GM13977 (cell line): ENCODE measurements around the gene SMIM7.
"Not testable (repeated sequence)": the region's sequence is repeated elsewhere in the genome, so short reads cannot be mapped to it uniquely, and the experiment has no call there.

Experiments
- DNase-seq: peaks from one replicate; pipeline ENCODE4 v3.0.0; 2012; ENCODE audit warnings: low spot score
- CTCF ChIP-seq: IDR thresholded peaks from 2 replicates; pipeline ENCODE4 v1.5.1; 2012; ENCODE audit warnings: mild to moderate bottlenecking, control low read depth; ENCODE audit not compliant: insufficient read depth; ENCODE audit errors: extremely low read depth, missing control alignments
- in situ Hi-C: fragments of 300-500 bp; cut with MboI; formaldehyde crosslinking; loops from one replicate; pipeline ENCODE4 v1.12.0; 2022; ENCODE audit warnings: low sequenced_read_pairs, low pct_unique_long_range_greater_than_20kb, mixed read lengths, inconsistent platforms; ENCODE audit not compliant: unreplicated experiment

The SMIM7 gene

DNA sequence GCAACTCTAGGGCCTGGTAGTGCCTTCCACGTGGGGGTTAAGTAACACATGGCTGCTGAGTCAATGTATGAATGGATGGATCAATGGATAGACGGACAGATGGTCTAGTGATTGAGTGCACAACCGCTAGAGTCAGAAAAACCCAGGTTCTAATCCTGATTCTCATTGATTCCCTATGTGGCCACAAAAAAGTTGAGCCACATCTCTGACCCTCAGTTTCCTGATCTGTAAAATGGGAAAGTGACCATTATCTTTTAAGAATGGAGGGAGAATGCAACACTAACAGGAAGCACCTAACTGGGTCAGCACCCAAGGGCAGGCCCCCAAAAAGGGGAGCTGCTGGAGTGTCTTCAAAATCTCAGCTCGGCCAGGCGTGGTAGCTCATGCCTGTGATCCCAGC is 2.6 kb downstream of the SMIM7 start:
- no peak for DNase-seq
- in situ Hi-C loops: no loop called here
- TF ChIP-seq CTCF: no peak

DNA sequence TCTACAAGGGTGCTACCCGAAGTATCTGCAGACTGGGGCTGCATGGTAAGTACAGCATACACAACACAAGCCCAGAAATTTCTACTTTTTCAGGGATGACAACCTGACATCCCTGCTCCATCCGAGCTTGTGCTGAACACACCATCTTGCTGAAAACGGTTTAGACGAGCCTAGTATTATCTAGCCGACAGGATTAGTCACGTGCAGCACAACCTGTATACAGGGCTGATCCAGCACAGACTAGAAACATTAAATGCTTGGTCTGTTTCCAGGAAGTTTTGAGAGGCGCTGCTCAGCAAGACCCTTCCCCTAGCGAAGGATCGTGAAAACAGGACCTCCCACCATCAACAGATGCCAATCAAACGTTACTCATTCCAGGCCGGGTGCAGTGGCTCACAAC is 4.2 kb downstream of the SMIM7 start:
- in situ Hi-C loops: no loop called here
- TF ChIP-seq CTCF: no peak

GRCh38 chr19:16654627-16655026 is 5.3 kb downstream of the SMIM7 start:
- TF ChIP-seq CTCF: no peak
- in situ Hi-C loops: no loop called here
- DNase-seq: no peak

More for the DNA sequence above, 4.2 kb downstream of the SMIM7 start:
- no peak for DNase-seq

DNA sequence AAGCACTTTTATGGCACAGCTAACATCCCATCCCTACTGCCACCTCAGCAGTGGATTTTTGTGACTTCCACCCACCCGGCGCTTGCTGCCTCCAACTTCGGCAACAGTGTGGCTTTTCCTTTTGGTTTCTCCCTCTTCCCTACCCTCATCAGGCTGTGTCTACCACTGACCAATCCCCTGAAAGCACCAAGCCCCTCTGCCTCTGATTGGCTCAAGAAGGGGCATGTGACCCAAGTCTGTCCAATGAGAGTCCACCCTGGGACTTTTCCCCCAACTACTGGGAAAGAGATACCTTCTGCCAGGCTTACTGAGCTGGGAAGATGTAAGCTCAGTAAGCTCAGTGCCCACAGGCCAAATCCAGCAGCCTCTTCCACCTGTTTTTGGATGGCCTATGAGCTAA is 5.8 kb downstream of the SMIM7 start:
- no peak for DNase-seq
- TF ChIP-seq CTCF: no peak
- in situ Hi-C loops: no loop called here

DNA sequence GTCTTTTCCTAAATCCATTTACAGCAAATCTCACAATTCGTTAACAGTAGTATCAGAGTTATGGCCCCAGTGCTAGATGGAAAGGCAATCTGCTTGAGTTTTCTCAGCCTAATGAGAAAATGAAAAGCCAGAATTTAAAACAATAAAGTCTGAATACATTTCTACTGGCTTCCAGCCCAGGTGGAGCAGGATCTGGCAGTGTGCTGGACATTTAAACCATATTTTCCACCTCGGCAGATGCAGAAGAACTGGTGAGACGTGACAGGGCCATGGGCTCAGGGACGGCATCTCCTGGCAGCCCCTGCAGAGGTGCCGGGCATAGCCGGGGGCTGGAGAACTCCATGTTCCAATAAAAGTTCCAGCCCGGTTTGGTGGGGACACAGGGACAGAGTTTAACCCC is 7.1 kb downstream of the SMIM7 start:
- DNase-seq: no peak
- in situ Hi-C loops: no loop called here
- no peak for TF ChIP-seq CTCF

- DNase-seq, in situ Hi-C loops: not testable (repeated sequence)
Measured at GRCh38 chr19:16651421-16652188, 8.3 kb downstream of the SMIM7 start.

DNA sequence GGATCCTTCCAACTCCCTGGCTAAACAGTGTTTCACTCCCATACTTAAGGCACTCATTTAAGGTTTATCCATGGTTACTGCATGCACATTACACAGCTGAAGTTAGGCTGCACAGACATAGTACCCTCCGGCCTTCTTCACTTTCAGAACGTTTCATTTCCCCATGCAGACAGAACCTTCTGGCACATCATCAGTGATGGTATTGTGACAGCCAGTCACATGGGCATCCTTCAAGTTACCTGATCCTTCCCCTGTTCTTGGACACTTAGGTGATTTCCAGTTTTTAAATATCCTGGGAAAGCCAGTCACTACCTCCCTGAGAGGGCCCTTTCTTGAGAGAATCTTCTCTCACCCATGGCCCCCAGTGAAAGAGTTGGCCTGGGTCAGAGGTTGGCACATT is 9.1 kb downstream of the SMIM7 start:
- in situ Hi-C loops: no loop called here
- no peak for TF ChIP-seq CTCF
- DNase-seq: no peak
